GM18498 (cell line): Measurements from ENCODE around the gene PFDN2.

ENCODE experiments used
- ATAC-seq: cut with Tn5 transposase; IDR thresholded peaks from one replicate; pipeline ENCODE4 v1.9.1; 2021; ENCODE audit warnings: mild to moderate bottlenecking, moderate library complexity; ENCODE audit not compliant: unreplicated experiment

Gene PFDN2

GRCh38 chr1:161106431-161106830 is 11.4 kb downstream of the PFDN2 start:
- ATAC-seq: no peak

- no peak for ATAC-seq
These were observed 17.3 kb downstream of the PFDN2 start for GRCh38 chr1:161100556-161100955.

- ATAC-seq: no peak
These were observed 18.6 kb downstream of the PFDN2 start for GRCh38 chr1:161099090-161099802.

- ATAC-seq: peak; percentile 77
These were observed 19.4 kb downstream of the PFDN2 start, which contains the start of gene KLHDC9 for GRCh38 chr1:161098210-161099068. Gene KLHDC9 (plus strand): TSS chr1:161098361. CDS start chr1:161098536, 175 bp downstream.

- no peak for ATAC-seq
These were observed 21.3 kb downstream of the PFDN2 start for GRCh38 chr1:161096530-161096929.

- ATAC-seq: no peak
These were observed 21.8 kb downstream of the PFDN2 start for GRCh38 chr1:161096015-161096414.

- ATAC-seq: no peak
These were observed 22.6 kb downstream of the PFDN2 start for GRCh38 chr1:161095230-161095629.

GRCh38 chr1:161094481-161094880 is 23.4 kb downstream of the PFDN2 start:
- ATAC-seq: no peak

- no peak for ATAC-seq
These were observed 25.2 kb downstream of the PFDN2 start for GRCh38 chr1:161092621-161093028.

- no peak for ATAC-seq
These were observed 25.9 kb downstream of the PFDN2 start for GRCh38 chr1:161091796-161092507.

GRCh38 chr1:161091093-161091492 is 26.7 kb downstream of the PFDN2 start:
- ATAC-seq: no peak

- ATAC-seq: no peak
These were observed 27.2 kb downstream of the PFDN2 start for GRCh38 chr1:161090617-161091016.

- no peak for ATAC-seq
These were observed 27.9 kb downstream of the PFDN2 start for GRCh38 chr1:161089938-161090337.

- ATAC-seq: no peak
These were observed 28.4 kb downstream of the PFDN2 start, which contains the start of gene NECTIN4 for GRCh38 chr1:161089251-161089924. Gene NECTIN4 (minus strand): TSS chr1:161089558. CDS start chr1:161089296, 262 bp downstream.

- ATAC-seq: no peak
These were observed 29.2 kb downstream of the PFDN2 start for GRCh38 chr1:161088587-161089110.

- ATAC-seq: no peak
These were observed 31.4 kb downstream of the PFDN2 start for GRCh38 chr1:161086457-161086856.

- no peak for ATAC-seq
These were observed 32.7 kb downstream of the PFDN2 start for GRCh38 chr1:161085165-161085564.

- no peak for ATAC-seq
These were observed 33.2 kb downstream of the PFDN2 start for GRCh38 chr1:161084597-161084988.

GRCh38 chr1:161083748-161084596 is 33.9 kb downstream of the PFDN2 start:
- no peak for ATAC-seq
